Raji (cell line): ENCODE data around the gene MYO18A.

ENCODE experiments used
- POLR2A ChIP-seq: IDR thresholded peaks from 2 replicates; pipeline ENCODE4 v1.6.1; 2011; ENCODE audit warnings: low read depth, low read length, control low read depth; ENCODE audit not compliant: insufficient read depth

MYO18A gene

GRCh38 chr17:29093090-29093871 is 86.9 kb downstream of the MYO18A start:
- no peak for TF ChIP-seq POLR2A

- TF ChIP-seq POLR2A, result no peak
Observed at GRCh38 chr17:29091606-29092289, 88.5 kb downstream of the MYO18A start.

DNA sequence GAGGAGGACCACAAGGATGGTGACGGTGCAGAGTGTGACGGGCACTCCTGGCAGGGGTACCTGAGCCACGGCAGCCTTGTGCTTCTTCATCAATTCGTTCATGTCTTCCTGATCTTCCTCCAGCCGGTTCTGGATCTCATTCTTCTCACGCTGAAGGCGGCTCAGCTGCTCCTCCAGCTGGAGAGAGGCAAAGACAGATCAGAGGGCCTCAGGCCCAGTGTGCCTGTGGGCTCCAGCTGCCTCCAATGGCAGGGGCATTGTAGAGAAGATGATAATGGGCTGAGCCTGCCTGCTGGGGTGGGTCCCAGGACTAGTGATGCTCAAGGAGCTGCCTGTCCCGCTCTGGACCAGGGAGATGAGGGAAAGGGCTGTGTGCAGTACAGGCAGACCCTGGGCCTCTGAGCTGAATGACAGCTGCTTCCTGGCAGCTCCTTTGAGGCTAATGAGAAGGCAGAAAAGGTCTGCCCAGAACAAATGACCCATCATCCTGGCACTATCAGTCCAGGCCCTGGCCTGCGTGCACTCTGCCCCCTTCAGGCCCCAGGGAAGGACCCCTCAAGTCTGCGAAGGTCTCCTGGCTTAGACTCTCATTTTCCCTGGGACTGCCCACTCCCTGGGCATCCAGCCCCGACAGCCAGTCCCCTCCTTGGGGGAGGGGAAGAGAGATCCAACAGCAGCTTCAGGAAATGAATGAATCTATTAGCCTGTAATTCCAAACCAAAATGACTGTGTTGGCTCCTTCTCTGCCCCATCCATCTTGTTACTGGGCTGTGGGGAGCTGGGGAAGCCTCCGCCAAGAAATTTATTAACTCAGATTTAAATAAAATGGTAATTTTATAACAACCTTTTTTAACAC is 89.2 kb downstream of the MYO18A start:
- TF ChIP-seq POLR2A, result no peak

DNA sequence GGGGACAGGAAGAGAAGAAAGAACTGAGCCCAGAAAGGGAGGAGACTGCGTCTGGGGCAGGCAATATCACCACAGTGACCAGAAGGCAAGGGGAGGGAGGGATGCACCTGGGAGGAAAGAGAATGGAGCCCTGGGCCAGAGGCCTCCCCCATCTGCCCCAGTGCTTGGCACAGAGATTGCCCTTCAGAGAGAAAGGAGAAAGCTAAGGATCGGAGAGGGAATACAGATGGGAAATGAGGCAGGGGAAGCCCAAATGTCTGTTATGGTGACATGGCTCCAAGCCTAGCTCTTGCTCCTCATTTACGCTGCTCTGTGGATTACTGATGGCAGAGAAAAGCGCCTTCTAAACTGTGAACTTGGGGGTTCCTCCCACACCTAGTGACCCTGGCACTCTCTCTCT is 90.1 kb downstream of the MYO18A start:
- TF ChIP-seq POLR2A, result no peak

DNA sequence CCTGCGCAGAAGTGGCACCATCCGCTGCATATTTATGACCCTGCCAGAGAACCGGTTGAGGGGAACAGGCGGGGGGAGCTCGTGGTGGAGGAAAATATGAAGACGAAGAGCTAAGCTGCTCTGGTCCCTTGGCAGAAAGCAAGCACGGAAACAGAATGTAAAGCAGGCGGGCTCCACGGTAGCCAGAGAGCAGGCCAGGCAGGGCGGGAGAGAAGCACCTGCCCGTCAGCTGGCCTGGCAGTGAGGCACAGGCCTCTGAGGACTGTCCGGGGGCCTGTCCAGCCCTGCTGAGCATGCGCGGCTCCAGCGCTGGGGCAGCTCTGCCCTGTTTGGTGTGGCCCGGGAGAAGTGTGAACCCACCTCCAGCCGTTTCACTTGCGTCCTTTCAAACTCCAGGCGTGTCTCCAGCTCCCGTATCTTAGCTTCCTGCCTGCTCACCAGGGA is 90.6 kb downstream of the MYO18A start:
- no peak for TF ChIP-seq POLR2A

DNA sequence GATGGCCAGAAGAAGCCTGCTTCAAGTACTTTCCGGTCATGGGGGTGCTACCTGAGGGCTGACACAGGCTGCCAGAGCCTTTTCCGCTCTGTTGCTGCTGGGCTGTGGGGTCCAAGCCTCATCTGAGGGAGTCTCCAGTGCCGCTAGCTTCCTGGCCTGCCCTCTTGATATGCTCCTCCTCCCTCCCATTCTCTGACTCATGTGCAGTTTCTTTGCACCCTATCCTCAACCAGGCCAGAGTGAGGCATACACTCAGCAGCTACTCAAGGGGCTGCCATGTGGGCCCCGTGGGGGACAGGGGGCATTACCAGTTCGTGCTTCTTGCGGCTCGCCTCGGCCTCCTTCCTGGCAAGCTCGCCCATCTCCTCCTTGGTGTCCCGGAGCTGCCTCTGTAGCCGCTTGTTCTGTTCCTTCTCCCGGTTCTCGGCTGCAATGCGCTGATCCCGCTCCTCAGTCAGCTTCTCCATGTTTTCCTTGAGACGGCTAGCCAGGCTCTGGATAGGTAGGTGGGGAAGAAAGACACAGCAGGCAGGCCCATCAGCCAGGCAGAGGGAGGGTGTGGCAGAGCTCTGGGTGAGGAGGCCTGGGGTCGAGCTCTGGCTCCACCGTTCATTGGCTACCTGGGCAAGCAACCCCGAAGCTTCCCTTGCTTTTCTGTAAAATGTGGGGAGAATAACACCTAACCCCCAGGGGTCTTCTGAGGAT is 93.4 kb downstream of the MYO18A start:
- TF ChIP-seq POLR2A, result no peak

- no peak for TF ChIP-seq POLR2A
Observed at GRCh38 chr17:29085223-29085622, 95.0 kb downstream of the MYO18A start.

DNA sequence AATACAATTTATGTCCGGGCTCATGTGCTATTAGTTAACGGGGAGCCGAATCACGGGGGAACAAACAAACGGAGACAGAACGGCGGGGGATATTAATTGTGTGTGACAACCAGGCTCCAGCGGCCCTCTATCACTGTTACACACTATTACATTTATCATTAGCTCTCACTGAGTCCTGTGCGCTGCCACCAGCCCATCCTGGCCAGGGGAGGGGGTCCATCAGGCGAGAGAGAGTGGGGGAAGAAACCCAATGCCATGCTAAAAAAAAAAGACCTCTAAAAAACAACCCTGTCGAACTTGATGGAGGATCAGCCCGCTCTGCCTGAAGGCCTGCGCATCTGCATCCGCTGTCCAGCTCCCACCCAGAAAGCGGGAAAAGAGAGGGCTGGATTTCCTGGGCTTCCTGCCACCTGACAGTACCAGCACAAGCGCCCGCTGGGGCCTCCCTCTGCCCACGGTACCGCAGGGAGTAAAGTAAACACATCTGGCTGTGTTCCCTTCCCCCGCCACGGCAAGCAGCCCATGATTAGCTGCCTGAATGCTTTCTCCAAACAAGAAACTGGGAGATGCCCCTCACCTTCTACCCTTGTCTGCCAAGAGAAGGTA is 95.6 kb downstream of the MYO18A start:
- no peak for TF ChIP-seq POLR2A

GRCh38 chr17:29080965-29081364 is 99.2 kb downstream of the MYO18A start:
- no peak for TF ChIP-seq POLR2A

GRCh38 chr17:29080323-29080722 is 99.9 kb downstream of the MYO18A start:
- TF ChIP-seq POLR2A, result no peak

DNA sequence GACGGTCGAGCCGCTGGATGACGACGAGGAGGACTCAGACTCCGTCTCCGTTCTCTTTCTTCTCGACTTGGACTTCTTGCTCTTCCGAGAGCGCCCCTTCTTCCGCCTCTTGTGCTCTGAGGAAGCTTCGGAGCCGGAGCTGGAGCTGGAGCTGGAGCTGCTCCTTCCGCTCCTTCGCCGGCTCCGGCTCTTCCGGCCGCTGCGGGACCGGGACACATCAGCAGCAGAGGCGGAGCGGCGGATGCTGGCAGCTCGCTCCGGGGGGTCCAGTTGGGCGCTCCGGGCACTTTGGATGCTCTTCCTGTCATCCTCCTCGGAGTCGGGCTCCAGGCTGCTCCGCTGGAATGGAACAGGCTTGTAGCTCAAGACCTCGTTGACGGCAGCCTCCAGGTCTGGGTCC is 100.3 kb downstream of the MYO18A start:
- no peak for TF ChIP-seq POLR2A

GRCh38 chr17:29079433-29079832 is 100.8 kb downstream of the MYO18A start:
- TF ChIP-seq POLR2A, result no peak

- no peak for TF ChIP-seq POLR2A
Observed at GRCh38 chr17:29078183-29079045, 101.8 kb downstream of the MYO18A start.

DNA sequence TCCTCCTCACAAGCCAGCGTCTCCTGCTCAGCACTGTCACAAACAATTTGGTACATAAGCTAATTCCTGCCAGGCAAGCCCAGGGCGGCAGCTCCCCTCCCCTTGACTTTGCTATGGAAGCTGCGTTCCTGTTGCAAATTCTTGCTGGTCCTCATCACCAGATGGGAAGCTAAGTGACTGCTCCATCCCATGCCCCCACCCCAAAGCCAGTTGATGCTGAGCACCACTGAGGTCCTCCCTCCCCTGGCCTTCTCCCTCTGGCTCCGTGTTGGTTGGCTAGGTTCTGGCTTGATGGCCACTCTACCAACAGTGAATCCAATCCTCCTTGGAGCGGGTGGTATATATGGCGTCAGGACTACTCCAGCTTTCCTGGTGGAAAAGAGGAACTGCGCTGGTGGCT is 102.9 kb downstream of the MYO18A start:
- TF ChIP-seq POLR2A, result no peak
